HepG2 (cell line): ENCODE data around the gene RRBP1. TPM values are rescaled to one million over a fixed set of nuclear protein-coding genes. Genes with fewer than 3 reads are reported as not detected.

Experiments
- CBX5 ChIP-seq: sonication (generic); formaldehyde crosslinking; IDR thresholded peaks from 2 replicates; pipeline ENCODE4 v1.4.0; 2020; ENCODE audit warnings: missing genetic modification reagents, borderline replicate concordance
- FOXK1 ChIP-seq: sonication (generic); formaldehyde crosslinking; IDR thresholded peaks from 2 replicates; pipeline ENCODE4 v1.4.0; 2020; ENCODE audit warnings: low read depth, missing genetic modification reagents, borderline replicate concordance
- HNF4A ChIP-seq: sonication (generic); formaldehyde crosslinking; IDR thresholded peaks from 2 replicates; pipeline ENCODE4 v1.4.0; 2020; ENCODE audit warnings: missing genetic modification reagents
- HNRNPL ChIP-seq: fragments of 200-400 bp; formaldehyde crosslinking; IDR thresholded peaks from 2 replicates; pipeline ENCODE4 v1.6.1; 2017; ENCODE audit warnings: mild to moderate bottlenecking, low read depth, low read length
- NFKBIZ ChIP-seq: IDR thresholded peaks from 2 replicates; pipeline ENCODE4 v1.6.1; 2018; ENCODE audit warnings: missing genetic modification reagents, missing compliant biosample characterization
- NR0B2 ChIP-seq: sonication (generic); formaldehyde crosslinking; IDR thresholded peaks from 2 replicates; pipeline ENCODE4 v1.4.0; 2020; ENCODE audit warnings: mild to moderate bottlenecking, missing genetic modification reagents
- NR2F2 ChIP-seq: IDR thresholded peaks from 2 replicates; pipeline ENCODE4 v1.6.1; 2012; ENCODE audit warnings: low read depth, inconsistent platforms, borderline replicate concordance
- POLR2G ChIP-seq: fragments of 200-400 bp; formaldehyde crosslinking; IDR thresholded peaks from 2 replicates; pipeline ENCODE4 v1.6.1; 2018; ENCODE audit warnings: mild to moderate bottlenecking, low read depth, low read length, moderate library complexity
- SMC3 ChIP-seq: IDR thresholded peaks from 2 replicates; pipeline ENCODE4 v1.6.1; 2011; ENCODE audit warnings: low read length, improper control_type of control experiment
- SOX5 ChIP-seq: IDR thresholded peaks from 2 replicates; pipeline ENCODE4 v1.6.1; 2016; ENCODE audit warnings: borderline replicate concordance
- XBP1 ChIP-seq: sonication (generic); formaldehyde crosslinking; IDR thresholded peaks from 2 replicates; pipeline ENCODE4 v1.5.0; 2020; ENCODE audit warnings: missing genetic modification reagents
- ZBTB7B ChIP-seq: sonication (generic); formaldehyde crosslinking; IDR thresholded peaks from 2 replicates; pipeline ENCODE4 v1.4.0; 2020; ENCODE audit warnings: missing genetic modification reagents
- ZFP36L2 ChIP-seq: sonication (generic); formaldehyde crosslinking; IDR thresholded peaks from 2 replicates; pipeline ENCODE4 v1.4.0; 2020; ENCODE audit warnings: missing genetic modification reagents
- ZMAT3 ChIP-seq: sonication (generic); formaldehyde crosslinking; conservative IDR thresholded peaks from 2 replicates; pipeline ENCODE4 v1.7.0; 2021; ENCODE audit warnings: missing genetic modification reagents
- ZNF414 ChIP-seq: sonication (generic); formaldehyde crosslinking; IDR thresholded peaks from 2 replicates; pipeline ENCODE4 v1.5.0; 2020; ENCODE audit warnings: missing genetic modification reagents
- ZNF547 ChIP-seq: sonication (generic); formaldehyde crosslinking; IDR thresholded peaks from 2 replicates; pipeline ENCODE4 v1.5.1; 2020; ENCODE audit warnings: mild to moderate bottlenecking, missing genetic modification reagents
- ZNF704 ChIP-seq: sonication (generic); formaldehyde crosslinking; IDR thresholded peaks from 2 replicates; pipeline ENCODE4 v1.8.1; 2023; ENCODE audit warnings: mild to moderate bottlenecking, inconsistent platforms, moderate library complexity, missing genetic modification reagents, borderline replicate concordance
- ZNF737 ChIP-seq: sonication (generic); formaldehyde crosslinking; IDR thresholded peaks from 2 replicates; pipeline ENCODE4 v1.5.0; 2020; ENCODE audit warnings: missing genetic modification reagents, mild to moderate bottlenecking, borderline replicate concordance
- ZNF770 ChIP-seq: sonication (generic); formaldehyde crosslinking; IDR thresholded peaks from 2 replicates; pipeline ENCODE4 v1.5.0; 2020; ENCODE audit warnings: mild to moderate bottlenecking, missing genetic modification reagents
- polyA plus RNA-seq, 8 experiments: library from polyadenylated mRNA; depleted of rRNA in 3 of 8; stranded (reverse) in 7 of 8; unstranded in 1 of 8; fragments of >200 nt; fragmentation: Illumina TruSeq in 4 of 8; extraction: Trizol in 4 of 8; gene quantifications; 2 replicates each; pipeline versions ENCODE4 v1.2.1 to v1.2.3, GENCODE V29; 2011 to 2016; ENCODE audit warnings: low read depth in 4 of 8, missing spikeins in 1 of 8, mixed read lengths in 1 of 8; ENCODE audit not compliant: insufficient read depth in 1 of 8
- total RNA-seq, 5 experiments: library from RNA; depleted of rRNA; stranded (reverse); fragments of >200 nt; fragmentation: Illumina TruSeq; extraction: Trizol; gene quantifications; 2 replicates each; pipeline ENCODE4 v1.2.3, GENCODE V29; 2016; ENCODE audit warnings: low read depth in 1 of 5

Gene RRBP1
- total and polyA plus RNA-seq, 2 of the 13 experiments (the other 11 are each of a cell fraction or from before 2014, with no cell fraction given), result 150 to 222 TPM

GRCh38 chr20:17710379-17711266 is 28.6 kb upstream of the RRBP1 start (continued):
- peak; percentile 13; the same call in 1 of the 2 replicates for TF ChIP-seq FOXK1 (CRISPR knock-in tag)
- TF ChIP-seq ZNF704, result peak; percentile 82
- peak; percentile 55; the same call in 1 of the 2 replicates for TF ChIP-seq ZNF414
- peak; percentile 52; the same call in 1 of the 2 replicates for TF ChIP-seq NR2F2
- TF ChIP-seq SMC3, result peak; percentile 35; the same call in 1 of the 2 replicates
- TF ChIP-seq XBP1, result no peak
- peak; percentile 13; the same call in 1 of the 2 replicates for TF ChIP-seq ZNF547 (CRISPR knock-in tag)
- peak; percentile 88 for TF ChIP-seq ZNF737 (CRISPR knock-in tag)
- TF ChIP-seq NR0B2 (CRISPR knock-in tag), result peak; percentile 62
- peak; percentile 47; the same call in 1 of the 2 replicates for TF ChIP-seq SOX5 (CRISPR knock-in tag)
- peak; percentile 76 for TF ChIP-seq HNRNPL
- TF ChIP-seq HNF4A (CRISPR knock-in tag), result peak; percentile 96
- peak; percentile 84 for TF ChIP-seq ZBTB7B (CRISPR knock-in tag)
- 0 out of 2 replicates have a peak, but pooled peaks have one; percentile 39 for TF ChIP-seq NFKBIZ (CRISPR knock-in tag)
- TF ChIP-seq ZFP36L2 (CRISPR knock-in tag), result no peak
- no peak for TF ChIP-seq ZNF770 (CRISPR knock-in tag)
- peak; percentile 86 for TF ChIP-seq ZMAT3 (CRISPR knock-in tag)
- peak; percentile 90 for TF ChIP-seq POLR2G
- TF ChIP-seq CBX5 (CRISPR knock-in tag), result peak; percentile 70; the same call in 1 of the 2 replicates
